HUES6 (cell line): ENCODE data around the gene ZFY.

Experiments used
- H3K27ac ChIP-seq: 2 replicates; pipeline ENCODE4 v1.7.0; 2013; ENCODE audit warnings: low read depth, mild to moderate bottlenecking, low read length, inconsistent platforms
- H3K27me3 ChIP-seq: 2 replicates; pipeline ENCODE4 v1.6.1; 2013; ENCODE audit warnings: low read length; ENCODE audit not compliant: control insufficient read depth, insufficient read depth
- H3K36me3 ChIP-seq: 2 replicates; pipeline ENCODE4 v1.6.1; 2013; ENCODE audit warnings: low read length; ENCODE audit not compliant: control insufficient read depth, insufficient read depth
- H3K4me1 ChIP-seq: 2 replicates; pipeline ENCODE4 v1.6.1; 2013; ENCODE audit warnings: low read length; ENCODE audit not compliant: control insufficient read depth, insufficient read depth
- H3K4me3 ChIP-seq: 2 replicates; pipeline ENCODE4 v1.5.1; 2013; ENCODE audit warnings: low read depth, low read length
- H3K9ac ChIP-seq: one replicate; pipeline ENCODE4 v1.6.1; 2013; ENCODE audit warnings: mild to moderate bottlenecking, low read length
- H3K9me3 ChIP-seq: 2 replicates; pipeline ENCODE4 v1.6.1; 2013; ENCODE audit warnings: low read depth, low read length; ENCODE audit not compliant: control insufficient read depth, insufficient read depth

Gene ZFY

GRCh38 chrY:2934861-2935715 is at the start of gene ZFY:
TSS of gene ZFY (plus strand) at chrY:2935381. CDS start at chrY:2953937, 18,556 bp downstream.
- no peaks in the 10 kb centered on the region for H3K36me3 ChIP-seq
- H3K9me3 ChIP-seq: no peaks in the 10 kb centered on the region
- H3K27me3 ChIP-seq: no peaks in the 10 kb centered on the region
- H3K9ac ChIP-seq: no peak within 1 kb of the TSS
- H3K4me3 ChIP-seq: no peak within 1 kb of the TSS
- no peak within 1 kb of the TSS for H3K27ac ChIP-seq
- H3K4me1 ChIP-seq: no peaks in the 10 kb centered on the region

- no peaks in the 10 kb centered on the region for H3K27me3 ChIP-seq
- H3K4me3 ChIP-seq: no peak overlapping the region
- H3K9ac ChIP-seq: no peak overlapping the region
- H3K27ac ChIP-seq: no peak overlapping the region
- H3K4me1 ChIP-seq: no peaks in the 10 kb centered on the region
- H3K36me3 ChIP-seq: no peaks in the 10 kb centered on the region
- no peaks in the 10 kb centered on the region for H3K9me3 ChIP-seq
Observed at GRCh38 chrY:2885880-2886279, 49.3 kb upstream of the ZFY start.

- Histone ChIP-seq H3K27me3 (no peaks in the 10 kb centered on the region), H3K27ac (no peak overlapping the region), H3K36me3 (no peaks in the 10 kb centered on the region), H3K9ac (no peak overlapping the region), H3K4me3 (no peak overlapping the region), H3K9me3 (no peaks in the 10 kb centered on the region), H3K4me1 (no peaks in the 10 kb centered on the region)
Observed at GRCh38 chrY:2887386-2887785, 47.8 kb upstream of the ZFY start.

GRCh38 chrY:2887955-2888354 is 47.2 kb upstream of the ZFY start:
- H3K36me3 ChIP-seq: no peaks in the 10 kb centered on the region
- no peak overlapping the region for H3K9ac ChIP-seq
- no peaks in the 10 kb centered on the region for H3K27me3 ChIP-seq
- H3K4me1 ChIP-seq: no peaks in the 10 kb centered on the region
- H3K4me3 ChIP-seq: no peak overlapping the region
- H3K27ac ChIP-seq: no peak overlapping the region
- H3K9me3 ChIP-seq: no peaks in the 10 kb centered on the region

- H3K9me3 ChIP-seq: no peaks in the 10 kb centered on the region
- no peak overlapping the region for H3K9ac ChIP-seq
- no peaks in the 10 kb centered on the region for H3K36me3 ChIP-seq
- H3K27me3 ChIP-seq: no peaks in the 10 kb centered on the region
- H3K4me3 ChIP-seq: no peak overlapping the region
- no peak overlapping the region for H3K27ac ChIP-seq
- no peaks in the 10 kb centered on the region for H3K4me1 ChIP-seq
Observed at GRCh38 chrY:2893471-2893870, 41.7 kb upstream of the ZFY start.

GRCh38 chrY:2896050-2896449 is 39.1 kb upstream of the ZFY start:
- no peaks in the 10 kb centered on the region for H3K27me3 ChIP-seq
- no peaks in the 10 kb centered on the region for H3K36me3 ChIP-seq
- no peaks in the 10 kb centered on the region for H3K9me3 ChIP-seq
- H3K27ac ChIP-seq: no peak overlapping the region
- H3K4me3 ChIP-seq: no peak overlapping the region
- no peak overlapping the region for H3K9ac ChIP-seq
- H3K4me1 ChIP-seq: no peaks in the 10 kb centered on the region

- no peaks in the 10 kb centered on the region for H3K27me3 ChIP-seq
- no peak overlapping the region for H3K27ac ChIP-seq
Observed at GRCh38 chrY:2907356-2907755, 27.8 kb upstream of the ZFY start.

GRCh38 chrY:2913066-2913815 is 21.9 kb upstream of the ZFY start:
- no peaks in the 10 kb centered on the region for H3K27me3 ChIP-seq
- H3K9me3 ChIP-seq: no peaks in the 10 kb centered on the region
- H3K4me3 ChIP-seq: no peak overlapping the region
- H3K27ac ChIP-seq: no peak overlapping the region
- H3K36me3 ChIP-seq: no peaks in the 10 kb centered on the region
- no peaks in the 10 kb centered on the region for H3K4me1 ChIP-seq
- H3K9ac ChIP-seq: no peak overlapping the region

More at GRCh38 chrY:2907356-2907755, 27.8 kb upstream of the ZFY start:
- no peaks in the 10 kb centered on the region for H3K36me3 ChIP-seq
- no peak overlapping the region for H3K4me3 ChIP-seq
- H3K4me1 ChIP-seq: no peaks in the 10 kb centered on the region
- no peak overlapping the region for H3K9ac ChIP-seq
- no peaks in the 10 kb centered on the region for H3K9me3 ChIP-seq

- H3K4me3 ChIP-seq: no peak overlapping the region
- H3K4me1 ChIP-seq: no peaks in the 10 kb centered on the region
- H3K27ac ChIP-seq: no peak overlapping the region
- no peaks in the 10 kb centered on the region for H3K36me3 ChIP-seq
- H3K9ac ChIP-seq: no peak overlapping the region
- no peaks in the 10 kb centered on the region for H3K9me3 ChIP-seq
- no peaks in the 10 kb centered on the region for H3K27me3 ChIP-seq
Observed at GRCh38 chrY:2934078-2934477, 1.1 kb upstream of the ZFY start.

GRCh38 chrY:2935716-2936435 is 695 bp downstream of the ZFY start:
- no peak overlapping the region for H3K4me3 ChIP-seq
- no peaks in the 10 kb centered on the region for H3K9me3 ChIP-seq

GRCh38 chrY:2936436-2936750 is 1.2 kb downstream of the ZFY start:
- Histone ChIP-seq H3K9me3 (no peaks in the 10 kb centered on the region), H3K9ac (no peak overlapping the region), H3K4me3 (no peak overlapping the region), H3K27ac (no peak overlapping the region), H3K4me1 (no peaks in the 10 kb centered on the region), H3K36me3 (no peaks in the 10 kb centered on the region), H3K27me3 (no peaks in the 10 kb centered on the region)

More at GRCh38 chrY:2935716-2936435, 695 bp downstream of the ZFY start:
- Histone ChIP-seq H3K27me3 (no peaks in the 10 kb centered on the region), H3K36me3 (no peaks in the 10 kb centered on the region), H3K9ac (no peak overlapping the region), H3K27ac (no peak overlapping the region), H3K4me1 (no peaks in the 10 kb centered on the region)
